K562 (cell line): ENCODE measurements around the gene VAC14. TPM values are rescaled to one million over a fixed set of nuclear protein-coding genes. Genes with fewer than 3 reads are reported as not detected.

Source experiments
- ATAC-seq: fragments of 200-7000 bp; cut with Tn5 transposase; 3 replicates; pipeline ENCODE4 v1.9.1; 2020; ENCODE audit warnings: moderate library complexity
- BruUV-seq: library from RNA; stranded (reverse); fragments of 400-500 nt; replicated peaks from 2 replicates; lab custom pipeline; 2021; lab: Mats Ljungman, UMichigan
- CTCF ChIA-PET: fragments of 300-600 bp; formaldehyde crosslinking; extraction: SDS; loops from one replicate; lab custom pipeline; 2021; ENCODE audit warnings: low intra/inter-chr PET ratio; lab: Yijun Ruan, JAX
- POLR2A ChIA-PET: fragments of 300-600, 350-650 bp; sonication (Branson Sonifier 250); formaldehyde crosslinking; extraction: SDS; loops from one replicate; lab custom pipeline; 2021; ENCODE audit warnings: antibody characterized with exemption, inconsistent platforms; lab: Yijun Ruan, JAX
- DNase-seq, 4 experiments: peaks; one replicate each; pipeline versions ENCODE4 v3.0.0 to v3.0.0-alpha.2; 2011 to 2018; ENCODE audit warnings: low spot score in 3 of 4, mixed read lengths in 3 of 4; ENCODE audit errors: extremely low read depth in 1 of 4
- FAIRE-seq: peaks from 2 replicates; lab custom pipeline; 2011; peaks lifted over from hg19 to GRCh38; lab: Jason Lieb, UNC
- H2AFZ ChIP-seq: 2 replicates; pipeline ENCODE4 v1.6.0; 2011; ENCODE audit warnings: low read depth, low read length, control low read depth, inconsistent platforms
- H3K27ac ChIP-seq: fragments of 200-600 bp; 3 replicates; pipeline ENCODE4 v1.8.0; 2011; ENCODE audit warnings: low read depth, mild to moderate bottlenecking, control low read depth, inconsistent platforms, low read length, moderate library complexity, mixed read lengths; ENCODE audit errors: extremely low read depth
- H3K27me3 ChIP-seq, 2 experiments: fragments of 300-600 bp in 1 of 2; 2 replicates in 1 of 2; 3 replicates in 1 of 2; pipeline versions ENCODE4 v1.6.0 to v1.8.0; 2011; ENCODE audit warnings: inconsistent platforms in 2 of 2, low read length in 2 of 2, mild to moderate bottlenecking in 1 of 2, mixed read lengths in 1 of 2, moderate library complexity in 1 of 2; ENCODE audit not compliant: control insufficient read depth in 2 of 2, insufficient read depth in 2 of 2
- H3K36me3 ChIP-seq: fragments of 300-600 bp; 3 replicates; pipeline ENCODE4 v1.8.0; 2011; ENCODE audit warnings: mild to moderate bottlenecking, low read length, inconsistent platforms; ENCODE audit not compliant: control insufficient read depth, insufficient read depth
- H3K4me1 ChIP-seq, 2 experiments: fragments of 200-600 bp in 1 of 2; replicated peaks in 1 of 2; 2 replicates in 1 of 2; 3 replicates in 1 of 2; pipeline versions ENCODE4 v1.5.1 to v1.8.0; 2011; ENCODE audit warnings: inconsistent platforms in 2 of 2, low read length in 2 of 2, mild to moderate bottlenecking in 1 of 2, mixed read lengths in 1 of 2, moderate library complexity in 1 of 2; ENCODE audit not compliant: control insufficient read depth in 2 of 2, insufficient read depth in 2 of 2
- H3K4me2 ChIP-seq: 2 replicates; pipeline ENCODE4 v1.6.1; 2011; ENCODE audit warnings: low read length, control low read depth, inconsistent platforms, mixed read lengths; ENCODE audit not compliant: insufficient read depth
- H3K4me3 ChIP-seq: fragments of 200-600 bp; sonication (generic), shearing (Covaris generic); 2 replicates; pipeline ENCODE4 v1.5.1; 2016; ENCODE audit warnings: control low read depth, inconsistent platforms
- H3K79me2 ChIP-seq: fragments of 200-600 bp; 3 replicates; pipeline ENCODE4 v1.8.0; 2011; ENCODE audit warnings: low read length, inconsistent platforms; ENCODE audit not compliant: control insufficient read depth, insufficient read depth
- H3K9ac ChIP-seq, 2 experiments: 2 replicates each; pipeline versions ENCODE4 v1.6.0 to v1.6.1; 2011; ENCODE audit warnings: low read depth in 2 of 2, low read length in 2 of 2, control low read depth in 1 of 2, inconsistent platforms in 1 of 2, mild to moderate bottlenecking in 1 of 2, mixed read lengths in 1 of 2; ENCODE audit not compliant: insufficient read depth in 1 of 2
- H3K9me1 ChIP-seq: one replicate; pipeline ENCODE4 v1.6.0; 2011; ENCODE audit warnings: inconsistent platforms, mild to moderate bottlenecking, low read length, moderate library complexity; ENCODE audit not compliant: control insufficient read depth, insufficient read depth
- H3K9me3 ChIP-seq: replicated peaks from 2 replicates; pipeline ENCODE4 v1.5.1; 2011; ENCODE audit warnings: low read depth, low read length, inconsistent platforms; ENCODE audit not compliant: control insufficient read depth, insufficient read depth
- H4K20me1 ChIP-seq: replicated peaks from 2 replicates; pipeline ENCODE4 v1.6.1; 2011; ENCODE audit warnings: low read length, inconsistent platforms, mixed read lengths; ENCODE audit not compliant: control insufficient read depth, insufficient read depth
- CREB1 ChIP-seq, 2 experiments: sonication (generic) in 1 of 2; formaldehyde crosslinking in 1 of 2; IDR thresholded peaks; 2 replicates each; pipeline versions ENCODE4 v1.6.1 to v1.8.0; 2012 to 2022; ENCODE audit warnings: inconsistent platforms in 1 of 2, mild to moderate bottlenecking in 1 of 2, missing genetic modification reagents in 1 of 2, moderate library complexity in 1 of 2
- CTBP1 ChIP-seq: fragments of 450-650 bp; IDR thresholded peaks from 2 replicates; pipeline ENCODE4 v1.6.1; 2016; ENCODE audit warnings: borderline replicate concordance
- KDM4B ChIP-seq, 2 experiments: fragments of 450-650 bp in 1 of 2; sonication (generic) in 1 of 2; IDR thresholded peaks; 2 replicates each; pipeline ENCODE4 v1.6.1; 2016 to 2017; ENCODE audit warnings: borderline replicate concordance in 2 of 2, antibody characterized with exemption in 1 of 2, low read depth in 1 of 2, mild to moderate bottlenecking in 1 of 2
- PHB ChIP-seq: fragments of 250-450 bp; sonication (Bioruptor Pico); IDR thresholded peaks from 2 replicates; pipeline ENCODE4 v1.5.0; 2021
- ZNF830 ChIP-seq: fragments of 250-450 bp; sonication (Bioruptor Pico); IDR thresholded peaks from 2 replicates; pipeline ENCODE4 v1.5.0; 2021; ENCODE audit warnings: mild to moderate bottlenecking
- WGBS: fragments of 100-300 bp; shearing (Covaris generic); methylation state at CpG from one replicate; pipeline ENCODE4 v1.1.6; 2016; ENCODE audit warnings: low coverage, mixed read lengths; ENCODE audit not compliant: insufficient coverage; ENCODE audit errors: missing lambda C conversion rate; 5-methylcytosine and 5-hydroxymethylcytosine counted together
- in situ Hi-C: fragments of 300-500 bp; cut with MboI; formaldehyde crosslinking; loops from 4 replicates; pipeline ENCODE4 v1.15.0; 2018; ENCODE audit warnings: inconsistent platforms, mixed read lengths
- intact Hi-C: fragments of 100-400 bp; cut with micrococcal nuclease; formaldehyde crosslinking; loops from 2 replicates; pipeline ENCODE4 v1.14.2; 2022
- polyA plus RNA-seq, 8 experiments: library from polyadenylated mRNA; depleted of rRNA in 4 of 8; stranded (reverse) in 5 of 8; unstranded in 3 of 8; fragments of >200 nt; fragmentation: Nextera tagmentation in 2 of 8; fragmentation: Illumina TruSeq in 1 of 8; extraction: Ambion mirVana in 2 of 8; extraction: Trizol in 1 of 8; gene quantifications; 2 replicates each; pipeline versions ENCODE4 v1.2.1 to v1.2.3, GENCODE V29; 2011 to 2014; ENCODE audit warnings: inconsistent platforms in 1 of 8, missing spikeins in 1 of 8
- total RNA-seq, 7 experiments: library from RNA; depleted of rRNA in 6 of 7; stranded (reverse); fragments of >200 nt in 6 of 7; fragmentation: Illumina TruSeq in 2 of 7; extraction: Trizol in 2 of 7; gene quantifications; 2 replicates each; pipeline versions ENCODE4 v1.2.1 to v1.2.3, GENCODE V29; 2011 to 2021; ENCODE audit warnings: low replicate concordance in 1 of 7
- TF ChIP-seq, protein P1 (sequence below): sonication (generic); formaldehyde crosslinking; IDR thresholded peaks from 2 replicates; pipeline ENCODE4 v1.8.1; 2023; ENCODE audit warnings: mild to moderate bottlenecking, missing genetic modification reagents

The VAC14 gene
- total and polyA plus RNA-seq, 9 of the 15 experiments (the other 6 are each of a cell fraction or from before 2014, with no cell fraction given): 1.3 to 41.6 (median 26.6) TPM

DNA sequence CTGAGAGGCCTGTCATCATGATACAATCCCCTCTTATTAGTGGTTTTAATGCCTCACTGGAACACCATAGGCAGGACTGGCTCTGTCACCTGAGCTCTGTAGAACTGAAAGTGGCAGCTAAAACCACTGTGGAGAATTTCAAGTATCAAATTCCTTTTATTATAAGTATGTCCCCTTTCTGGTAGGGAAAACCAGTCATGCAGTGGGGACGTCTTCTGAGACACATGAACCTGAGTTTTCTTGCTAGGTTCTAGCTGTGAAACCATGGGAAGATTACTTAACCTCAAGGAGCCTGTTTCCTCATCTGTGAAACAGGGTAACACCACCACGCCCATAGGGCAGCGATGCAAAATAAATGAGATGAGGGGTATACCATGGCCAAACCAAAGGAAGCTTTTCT is 4.7 kb downstream of the VAC14 start:
- BruUV-seq: no TSS peak
- WGBS: 88% methylated on average over 3 of the region's 3 CpGs
- Histone ChIP-seq H3K27ac (no peak overlapping the region), H3K9me1 (peaks cover 7% of the 10 kb centered on the region), H3K9ac (no peak overlapping the region), H3K4me2 (no peak overlapping the region), H3K4me3 (no peak overlapping the region), H3K79me2 (peaks cover 61% of the 10 kb centered on the region), H3K9me3 (no peaks in the 10 kb centered on the region), H3K4me1 (peaks cover 6 to 11% of the 10 kb centered on the region in 2 experiments; a peak in 4 of 5 replicates), H3K36me3 (peaks cover 20% of the 10 kb centered on the region; the same call in 2 of the 3 replicates), H3K27me3 (no peaks in the 10 kb centered on the region), H2AFZ (no peak overlapping the region), H4K20me1 (peaks cover 22% of the 10 kb centered on the region)
- FAIRE-seq: no peak
- in situ Hi-C loops (no loop called here), intact Hi-C loops (no loop called here)
- no peak for DNase-seq
- ATAC-seq: no peak
- ChIA-PET POLR2A (interaction anchor here (1.1 kb wide), 1 partner anchor 13 kb away, joined by 3 read pairs; no protein-coding TSS in a partner anchor), CTCF (no interaction called here)
- TF ChIP-seq, protein P1, sequence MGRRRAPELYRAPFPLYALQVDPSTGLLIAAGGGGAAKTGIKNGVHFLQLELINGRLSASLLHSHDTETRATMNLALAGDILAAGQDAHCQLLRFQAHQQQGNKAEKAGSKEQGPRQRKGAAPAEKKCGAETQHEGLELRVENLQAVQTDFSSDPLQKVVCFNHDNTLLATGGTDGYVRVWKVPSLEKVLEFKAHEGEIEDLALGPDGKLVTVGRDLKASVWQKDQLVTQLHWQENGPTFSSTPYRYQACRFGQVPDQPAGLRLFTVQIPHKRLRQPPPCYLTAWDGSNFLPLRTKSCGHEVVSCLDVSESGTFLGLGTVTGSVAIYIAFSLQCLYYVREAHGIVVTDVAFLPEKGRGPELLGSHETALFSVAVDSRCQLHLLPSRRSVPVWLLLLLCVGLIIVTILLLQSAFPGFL (CRISPR knock-in tag): no peak
- TF ChIP-seq CTBP1: no peak

DNA sequence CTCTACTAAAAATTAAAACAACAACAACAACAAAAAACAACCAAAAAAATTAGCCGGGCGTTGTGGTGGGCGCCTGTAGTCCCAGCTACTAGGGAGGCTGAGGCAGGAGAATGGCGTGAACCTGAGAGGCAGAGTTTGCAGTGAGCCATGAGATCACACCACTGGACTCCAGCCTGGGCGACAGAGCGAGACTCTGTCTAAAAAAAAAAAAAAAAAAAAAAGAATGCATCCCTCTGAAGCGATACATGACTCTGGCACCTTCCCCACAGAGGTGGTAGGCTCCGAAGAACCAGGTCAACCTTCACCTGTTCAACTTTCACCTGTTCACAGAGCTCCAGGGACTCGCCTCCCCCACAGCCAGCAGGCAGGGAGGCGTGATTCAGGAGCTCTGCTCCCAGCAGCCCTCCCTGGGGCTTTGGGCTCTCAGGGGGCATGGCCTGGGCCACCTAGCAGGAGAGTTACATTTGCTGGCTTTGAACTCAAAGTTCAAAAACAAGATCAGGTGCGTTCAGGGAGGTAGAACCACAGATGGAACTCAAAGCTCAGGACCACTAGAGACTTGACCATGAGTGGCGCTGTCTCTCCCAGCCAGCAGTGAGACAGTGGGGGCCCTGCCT is 5.6 kb downstream of the VAC14 start:
- in situ Hi-C loops: no loop called here
- no peak overlapping the region for H3K4me2 ChIP-seq
- ATAC-seq: no peak
- no peak for DNase-seq
- peaks cover 4 to 9% of the 10 kb centered on the region in 2 experiments; a peak in 3 of 5 replicates for H3K4me1 ChIP-seq
- no peak for FAIRE-seq
- H3K27ac ChIP-seq: no peak overlapping the region
- peaks cover 55% of the 10 kb centered on the region for H3K79me2 ChIP-seq
- WGBS: 91% methylated on average over 11 of the region's 12 CpGs
- H3K9me3 ChIP-seq: no peaks in the 10 kb centered on the region
- no peak overlapping the region for H2AFZ ChIP-seq
- peaks cover 22% of the 10 kb centered on the region; the same call in 2 of the 3 replicates for H3K36me3 ChIP-seq
- no peak overlapping the region for H3K4me3 ChIP-seq
- intact Hi-C loops: no loop called here
- peaks cover 9% of the 10 kb centered on the region for H3K9me1 ChIP-seq
- peaks cover 22% of the 10 kb centered on the region for H4K20me1 ChIP-seq
- ChIA-PET POLR2A (interaction anchor here (1.1 kb wide), 1 partner anchor 12 kb away, joined by 3 read pairs; no protein-coding TSS in a partner anchor), CTCF (no interaction called here)
- H3K27me3 ChIP-seq: no peaks in the 10 kb centered on the region
- BruUV-seq: no TSS peak
- peak overlapping the region in 1 of 2 experiments; percentile 46; a peak in 1 of 4 replicates for H3K9ac ChIP-seq
- TF ChIP-seq CREB1 (IDR thresholded peaks at IDR 0.05) (no peak), CREB1 (CRISPR knock-in tag; IDR thresholded peaks at IDR 0.05) (no peak), PHB (CRISPR knock-in tag) (no peak), KDM4B (IDR thresholded peaks at IDR 0.05; ENCODE audit: borderline replicate concordance in 2 of 2, low read depth in 1 of 2) (no peak), ZNF830 (no peak)
